Measurements from ENCODE around the gene CDH24.

DNA sequence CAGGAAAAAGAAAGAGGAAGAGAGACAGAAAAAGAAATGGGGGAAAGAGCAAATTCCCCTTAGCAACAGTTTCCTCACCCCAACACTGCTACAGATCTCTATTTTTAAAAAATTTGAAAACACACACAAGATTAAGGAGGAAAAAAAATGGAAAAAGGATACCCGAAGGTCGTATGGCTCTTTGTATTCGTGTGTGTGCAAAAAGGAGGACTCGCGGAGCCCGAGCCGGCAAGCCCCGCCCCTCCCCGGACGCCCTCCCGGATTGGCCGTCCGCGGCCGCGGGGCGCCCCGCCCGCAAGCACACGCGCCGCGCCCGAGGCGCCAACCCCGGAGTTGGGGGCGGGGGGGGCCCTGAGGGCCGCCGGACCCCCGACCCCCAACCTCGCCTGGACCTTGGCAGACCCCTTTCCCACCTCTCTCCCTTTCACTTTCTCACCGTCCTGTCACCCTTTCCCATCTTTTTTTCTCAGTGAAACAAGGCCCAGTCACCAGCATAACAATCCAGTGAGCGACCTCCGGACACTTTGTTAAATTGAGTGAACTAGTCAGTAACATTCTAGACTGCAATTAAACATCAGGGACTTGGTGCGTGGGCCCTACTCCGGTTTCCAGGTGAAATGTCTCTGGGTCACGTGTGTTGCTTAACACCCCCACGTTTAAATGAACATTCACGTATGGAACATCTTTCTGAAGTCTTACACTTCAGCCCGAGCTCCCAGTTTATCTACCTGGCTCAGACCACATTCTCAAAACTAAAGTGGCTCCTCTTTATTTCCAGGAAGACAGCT lies 47.2 kb downstream of the CDH24 start, which contains the start of gene C14orf93:
- TF ChIP-seq, protein P1, sequence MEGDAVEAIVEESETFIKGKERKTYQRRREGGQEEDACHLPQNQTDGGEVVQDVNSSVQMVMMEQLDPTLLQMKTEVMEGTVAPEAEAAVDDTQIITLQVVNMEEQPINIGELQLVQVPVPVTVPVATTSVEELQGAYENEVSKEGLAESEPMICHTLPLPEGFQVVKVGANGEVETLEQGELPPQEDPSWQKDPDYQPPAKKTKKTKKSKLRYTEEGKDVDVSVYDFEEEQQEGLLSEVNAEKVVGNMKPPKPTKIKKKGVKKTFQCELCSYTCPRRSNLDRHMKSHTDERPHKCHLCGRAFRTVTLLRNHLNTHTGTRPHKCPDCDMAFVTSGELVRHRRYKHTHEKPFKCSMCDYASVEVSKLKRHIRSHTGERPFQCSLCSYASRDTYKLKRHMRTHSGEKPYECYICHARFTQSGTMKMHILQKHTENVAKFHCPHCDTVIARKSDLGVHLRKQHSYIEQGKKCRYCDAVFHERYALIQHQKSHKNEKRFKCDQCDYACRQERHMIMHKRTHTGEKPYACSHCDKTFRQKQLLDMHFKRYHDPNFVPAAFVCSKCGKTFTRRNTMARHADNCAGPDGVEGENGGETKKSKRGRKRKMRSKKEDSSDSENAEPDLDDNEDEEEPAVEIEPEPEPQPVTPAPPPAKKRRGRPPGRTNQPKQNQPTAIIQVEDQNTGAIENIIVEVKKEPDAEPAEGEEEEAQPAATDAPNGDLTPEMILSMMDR (IDR thresholded peaks at IDR 0.05) = no peak
- TF ChIP-seq TEAD1 (CRISPR knock-in tag; IDR thresholded peaks at IDR 0.05) (no peak), FOXJ3 (CRISPR knock-in tag; IDR thresholded peaks at IDR 0.05; ENCODE audit: borderline replicate concordance) (no peak), JUN (CRISPR knock-in tag; IDR thresholded peaks at IDR 0.05) (no peak), CBFB (CRISPR knock-in tag; IDR thresholded peaks at IDR 0.05; ENCODE audit: low read depth) (no peak)
- TF ChIP-seq, protein P2, sequence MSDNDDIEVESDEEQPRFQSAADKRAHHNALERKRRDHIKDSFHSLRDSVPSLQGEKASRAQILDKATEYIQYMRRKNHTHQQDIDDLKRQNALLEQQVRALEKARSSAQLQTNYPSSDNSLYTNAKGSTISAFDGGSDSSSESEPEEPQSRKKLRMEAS (CRISPR knock-in tag; IDR thresholded peaks at IDR 0.05) = no peak
- TF ChIP-seq, protein P3, sequence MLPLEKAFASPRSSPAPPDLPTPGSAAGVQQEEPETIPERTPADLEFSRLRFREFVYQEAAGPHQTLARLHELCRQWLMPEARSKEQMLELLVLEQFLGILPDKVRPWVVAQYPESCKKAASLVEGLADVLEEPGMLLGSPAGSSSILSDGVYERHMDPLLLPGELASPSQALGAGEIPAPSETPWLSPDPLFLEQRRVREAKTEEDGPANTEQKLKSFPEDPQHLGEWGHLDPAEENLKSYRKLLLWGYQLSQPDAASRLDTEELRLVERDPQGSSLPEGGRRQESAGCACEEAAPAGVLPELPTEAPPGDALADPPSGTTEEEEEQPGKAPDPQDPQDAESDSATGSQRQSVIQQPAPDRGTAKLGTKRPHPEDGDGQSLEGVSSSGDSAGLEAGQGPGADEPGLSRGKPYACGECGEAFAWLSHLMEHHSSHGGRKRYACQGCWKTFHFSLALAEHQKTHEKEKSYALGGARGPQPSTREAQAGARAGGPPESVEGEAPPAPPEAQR (CRISPR knock-in tag; IDR thresholded peaks at IDR 0.05) = no peak

All from WTC11 (cell line).